ENCODE results near the gene HOXD12.

The HOXD12 gene

GRCh38 chr2:176149481-176149938 is 49.9 kb downstream of the HOXD12 start:
- DNase-seq = no peak

- DNase-seq = no peak
These were observed 50.5 kb downstream of the HOXD12 start for GRCh38 chr2:176149939-176150583.

GRCh38 chr2:176150584-176151441 is 51.2 kb downstream of the HOXD12 start:
- no peak for DNase-seq

GRCh38 chr2:176151442-176152287 is 52.1 kb downstream of the HOXD12 start, which contains the start of gene HOXD4:
HOXD4 (plus strand) TSS chr2:176151550; CDS start chr2:176151634, 84 bp downstream.
- no peak for DNase-seq

All from T-helper 2 cell (primary cell).